ENCODE measurements around the gene CD274. TPM values are rescaled to one million over a fixed set of nuclear protein-coding genes. Genes with fewer than 3 reads are reported as not detected.

CD274 gene
- total RNA-seq, 4 donors from 2014 or later, result 1.3 to 3.5 (median 2.2) TPM

- no peaks in the 10 kb centered on the region for H3K27me3 ChIP-seq
- H3K36me3 ChIP-seq, result no peaks in the 10 kb centered on the region
- DNase-seq, result no peak
- intact Hi-C loops (cut with DNase I), result no loop called here
- TF ChIP-seq CTCF (IDR thresholded peaks at IDR 0.05), result no peak
- no peak for TF ChIP-seq POLR2A (IDR thresholded peaks at IDR 0.05)
- H3K4me1 ChIP-seq, result peaks cover 12 to 38% (median 17%) of the 10 kb centered on the region in 3 donors
- H3K4me3 ChIP-seq, result no peak overlapping the region
- WGBS, 2 donors, result 68 to 74% methylated on average over 3 of the region's 3 CpGs
- no peak overlapping the region for H3K27ac ChIP-seq
- H3K9me3 ChIP-seq, result no peaks in the 10 kb centered on the region
Measured at GRCh38 chr9:5446451-5447236, 3.7 kb upstream of the CD274 start.

- no peak for TF ChIP-seq CTCF (IDR thresholded peaks at IDR 0.05)
- no peak for TF ChIP-seq POLR2A (IDR thresholded peaks at IDR 0.05)
- Histone ChIP-seq H3K4me3 (no peak overlapping the region), H3K9me3 (no peaks in the 10 kb centered on the region), H3K4me1 (peaks cover 12 to 45% (median 22%) of the 10 kb centered on the region in 3 donors), H3K36me3 (no peaks in the 10 kb centered on the region), H3K27ac (no peak overlapping the region), H3K27me3 (no peaks in the 10 kb centered on the region)
- 77 to 83% methylated on average over 3 of the region's 3 CpGs for WGBS, 2 donors
- intact Hi-C loops (cut with DNase I), result no loop called here
- no peak for DNase-seq
Measured at GRCh38 chr9:5447337-5447736, 3.0 kb upstream of the CD274 start.

- Histone ChIP-seq H3K36me3 (no peaks in the 10 kb centered on the region), H3K27ac (no peak overlapping the region), H3K4me1 (peaks cover 12 to 52% (median 25%) of the 10 kb centered on the region in 3 donors), H3K4me3 (no peak overlapping the region), H3K27me3 (no peaks in the 10 kb centered on the region), H3K9me3 (no peaks in the 10 kb centered on the region)
- no peak for TF ChIP-seq POLR2A (IDR thresholded peaks at IDR 0.05)
- no peak for TF ChIP-seq CTCF (IDR thresholded peaks at IDR 0.05)
- 82 to 88% methylated on average over 2 of the region's 2 CpGs for WGBS, 2 donors
- intact Hi-C loops (cut with DNase I), result no loop called here
- no peak for DNase-seq
Measured at GRCh38 chr9:5448016-5448415, 2.3 kb upstream of the CD274 start.

GRCh38 chr9:5448461-5449435 is 1.6 kb upstream of the CD274 start:
- TF ChIP-seq CTCF (IDR thresholded peaks at IDR 0.05) (no peak), POLR2A (IDR thresholded peaks at IDR 0.05) (no peak)
- DNase-seq, result no peak
- intact Hi-C loops (cut with DNase I), result no loop called here
- no peaks in the 10 kb centered on the region for H3K27me3 ChIP-seq
- H3K27ac ChIP-seq, result peak overlapping the region in 3 of 4 donors; percentile 83 to 95 (median 91)
- H3K36me3 ChIP-seq, result no peaks in the 10 kb centered on the region
- H3K9me3 ChIP-seq, result no peaks in the 10 kb centered on the region
- H3K4me3 ChIP-seq, result no peak overlapping the region
- H3K4me1 ChIP-seq, result peaks cover 12 to 57% (median 25%) of the 10 kb centered on the region in 3 donors
- WGBS, 2 donors, result 70 to 77% methylated on average over 5 of the region's 5 CpGs

Data from esophagus squamous epithelium (tissue), 5 donors.